Astrocyte (in vitro differentiated cells and primary cell): Measurements from ENCODE around the gene RSPH6A. TPM values are rescaled to one million over a fixed set of nuclear protein-coding genes. Genes with fewer than 3 reads are reported as not detected.

ENCODE experiments used
- DNase-seq: peaks from one replicate; pipeline ENCODE4 v3.0.0-alpha.2; 2010; ENCODE audit warnings: low read depth
- FAIRE-seq: peaks from 2 replicates; lab custom pipeline; 2011; peaks lifted over from hg19 to GRCh38; lab: Jason Lieb, UNC
- H2AFZ ChIP-seq: 2 replicates; pipeline ENCODE4 v1.6.0; 2012; ENCODE audit warnings: low read depth, low read length, inconsistent platforms
- H3K27ac ChIP-seq: 2 replicates; pipeline ENCODE4 v1.5.1; 2011; ENCODE audit warnings: low read depth, low read length, inconsistent platforms
- H3K27me3 ChIP-seq: 2 replicates; pipeline ENCODE4 v1.6.0; 2011; ENCODE audit warnings: low read length, inconsistent platforms; ENCODE audit not compliant: insufficient read depth
- H3K36me3 ChIP-seq: 2 replicates; pipeline ENCODE4 v1.5.1; 2011; ENCODE audit warnings: low read length, inconsistent platforms; ENCODE audit not compliant: insufficient read depth
- H3K4me1 ChIP-seq: 2 replicates; pipeline ENCODE4 v1.5.1; 2011; ENCODE audit warnings: low read length, inconsistent platforms; ENCODE audit not compliant: insufficient read depth
- H3K4me2 ChIP-seq: 2 replicates; pipeline ENCODE4 v1.6.0; 2012; ENCODE audit warnings: low read length, inconsistent platforms
- H3K4me3 ChIP-seq: 2 replicates; pipeline ENCODE4 v1.5.1; 2011; ENCODE audit warnings: low read depth, mild to moderate bottlenecking, low read length, inconsistent platforms; ENCODE audit not compliant: insufficient read depth
- H3K79me2 ChIP-seq: 2 replicates; pipeline ENCODE4 v1.6.0; 2012; ENCODE audit warnings: mild to moderate bottlenecking, low read length, inconsistent platforms; ENCODE audit not compliant: insufficient read depth
- H3K9ac ChIP-seq: 2 replicates; pipeline ENCODE4 v1.6.0; 2012; ENCODE audit warnings: mild to moderate bottlenecking, low read length, inconsistent platforms
- H3K9me3 ChIP-seq: 2 replicates; pipeline ENCODE4 v1.5.1; 2012; ENCODE audit warnings: low read depth, mild to moderate bottlenecking, low read length, inconsistent platforms; ENCODE audit not compliant: insufficient read depth
- H4K20me1 ChIP-seq: 2 replicates; pipeline ENCODE4 v1.6.0; 2012; ENCODE audit warnings: low read length, inconsistent platforms; ENCODE audit not compliant: insufficient read depth
- H3K27ac Mint-ChIP-seq: one replicate; pipeline ENCODE4 v1.8.0; 2021; ENCODE audit warnings: mild to moderate bottlenecking, mixed read lengths; ENCODE audit not compliant: unreplicated experiment
- H3K27me3 Mint-ChIP-seq: one replicate; pipeline ENCODE4 v1.8.0; 2021; ENCODE audit warnings: low read depth, mixed read lengths; ENCODE audit not compliant: unreplicated experiment
- H3K36me3 Mint-ChIP-seq: one replicate; pipeline ENCODE4 v1.8.0; 2021; ENCODE audit warnings: low read depth, mixed read lengths; ENCODE audit not compliant: unreplicated experiment
- H3K4me1 Mint-ChIP-seq: one replicate; pipeline ENCODE4 v1.8.0; 2021; ENCODE audit warnings: low read depth, mixed read lengths; ENCODE audit not compliant: unreplicated experiment
- H3K4me3 Mint-ChIP-seq: one replicate; pipeline ENCODE4 v1.8.0; 2021; ENCODE audit warnings: mild to moderate bottlenecking, moderate library complexity, mixed read lengths; ENCODE audit not compliant: unreplicated experiment
- H3K9me3 Mint-ChIP-seq: one replicate; pipeline ENCODE4 v1.8.0; 2021; ENCODE audit warnings: mild to moderate bottlenecking, mixed read lengths; ENCODE audit not compliant: unreplicated experiment
- EZH2 ChIP-seq: IDR thresholded peaks from 2 replicates; pipeline ENCODE4 v1.6.1; 2012; ENCODE audit warnings: mild to moderate bottlenecking, low read length, inconsistent platforms; ENCODE audit not compliant: insufficient read depth
- total RNA-seq: library from RNA; stranded (reverse); gene quantifications from 2 replicates; pipeline ENCODE4 v1.2.1, GENCODE V29; 2021
- TF ChIP-seq, protein P1 (sequence below): IDR thresholded peaks from 2 replicates; pipeline ENCODE4 v1.5.1; 2011; ENCODE audit warnings: low read depth, mild to moderate bottlenecking, inconsistent platforms, low read length, moderate library complexity; ENCODE audit not compliant: insufficient read depth

Gene RSPH6A
- total RNA-seq, 1 donor from 2014 or later = 0.23 TPM

DNA sequence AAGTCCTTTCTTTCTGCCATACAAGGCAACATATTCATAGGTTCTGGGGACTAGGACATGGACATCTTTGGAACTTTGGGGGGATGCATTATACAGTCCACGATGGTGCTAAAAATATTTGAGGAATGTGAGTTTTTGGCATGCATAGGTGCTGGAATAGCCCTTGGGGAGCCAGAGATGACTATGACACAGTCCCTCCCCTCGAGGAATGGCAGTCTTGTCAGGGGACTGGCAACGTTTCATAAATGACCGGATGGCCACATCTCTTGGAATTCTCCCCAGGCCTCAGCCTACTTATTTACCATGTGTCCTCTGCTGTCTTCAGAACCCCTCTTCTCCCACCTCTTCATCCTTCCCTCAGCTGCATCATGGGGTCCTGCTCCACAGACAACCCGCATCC, 68.2 kb downstream of the RSPH6A start:
- Mint-ChIP-seq H3K27ac (no peak overlapping the region), H3K27me3 (peaks cover 15% of the 10 kb centered on the region), H3K4me3 (no peak overlapping the region), H3K36me3 (no peaks in the 10 kb centered on the region), H3K4me1 (peaks cover 3% of the 10 kb centered on the region), H3K9me3 (no peaks in the 10 kb centered on the region)
- Histone ChIP-seq H3K4me1 (no peaks in the 10 kb centered on the region), H3K27ac (no peak overlapping the region), H3K36me3 (no peaks in the 10 kb centered on the region), H4K20me1 (no peaks in the 10 kb centered on the region), H3K9ac (no peak overlapping the region), H3K27me3 (no peaks in the 10 kb centered on the region), H3K9me3 (no peaks in the 10 kb centered on the region), H3K4me2 (no peak overlapping the region), H2AFZ (no peak overlapping the region), H3K79me2 (no peaks in the 10 kb centered on the region), H3K4me3 (no peak overlapping the region)
- no peak for TF ChIP-seq EZH2
- TF ChIP-seq, protein P1, sequence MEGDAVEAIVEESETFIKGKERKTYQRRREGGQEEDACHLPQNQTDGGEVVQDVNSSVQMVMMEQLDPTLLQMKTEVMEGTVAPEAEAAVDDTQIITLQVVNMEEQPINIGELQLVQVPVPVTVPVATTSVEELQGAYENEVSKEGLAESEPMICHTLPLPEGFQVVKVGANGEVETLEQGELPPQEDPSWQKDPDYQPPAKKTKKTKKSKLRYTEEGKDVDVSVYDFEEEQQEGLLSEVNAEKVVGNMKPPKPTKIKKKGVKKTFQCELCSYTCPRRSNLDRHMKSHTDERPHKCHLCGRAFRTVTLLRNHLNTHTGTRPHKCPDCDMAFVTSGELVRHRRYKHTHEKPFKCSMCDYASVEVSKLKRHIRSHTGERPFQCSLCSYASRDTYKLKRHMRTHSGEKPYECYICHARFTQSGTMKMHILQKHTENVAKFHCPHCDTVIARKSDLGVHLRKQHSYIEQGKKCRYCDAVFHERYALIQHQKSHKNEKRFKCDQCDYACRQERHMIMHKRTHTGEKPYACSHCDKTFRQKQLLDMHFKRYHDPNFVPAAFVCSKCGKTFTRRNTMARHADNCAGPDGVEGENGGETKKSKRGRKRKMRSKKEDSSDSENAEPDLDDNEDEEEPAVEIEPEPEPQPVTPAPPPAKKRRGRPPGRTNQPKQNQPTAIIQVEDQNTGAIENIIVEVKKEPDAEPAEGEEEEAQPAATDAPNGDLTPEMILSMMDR = no peak
- FAIRE-seq = no peak
- DNase-seq = no peak

Other genes with a start within 250 kb of the RSPH6A start
- 12.4 and 12.8 TPM in 2 replicates for gene OPA3, start 230.5 kb downstream of the RSPH6A start, total RNA-seq
- 0.14 and 0.30 TPM in 2 replicates for gene GPR4, start 213.1 kb downstream of the RSPH6A start, total RNA-seq
- 24.6 and 27.8 TPM in 2 replicates for gene EML2, start 175.9 kb downstream of the RSPH6A start, total RNA-seq
- 4.4 and 4.6 TPM in 2 replicates for gene GIPR, start 147.1 kb downstream of the RSPH6A start, total RNA-seq
- gene SNRPD2, start 123.4 kb downstream of the RSPH6A start, total RNA-seq = 416 and 459 TPM in 2 replicates
- 21.8 and 23.4 TPM in 2 replicates for gene QPCTL, start 122.6 kb downstream of the RSPH6A start, total RNA-seq
- gene FBXO46, start 84.4 kb downstream of the RSPH6A start, total RNA-seq = 19.6 and 21.1 TPM in 2 replicates
- gene MEIOSIN, start 81.9 kb downstream of the RSPH6A start, total RNA-seq = not detected in 2 replicates
- 23.5 and 24.8 TPM in 2 replicates for gene SIX5, start 46.1 kb downstream of the RSPH6A start, total RNA-seq
- gene DMPK, start 32.8 kb downstream of the RSPH6A start, total RNA-seq = 55.9 and 75.2 TPM in 2 replicates
- gene DMWD, start 22.5 kb downstream of the RSPH6A start, total RNA-seq = 61.9 and 69.0 TPM in 2 replicates
- 70.0 and 73.5 TPM in 2 replicates for gene SYMPK, start 47.8 kb upstream of the RSPH6A start, total RNA-seq
- 0.58 and 0.59 TPM in 2 replicates for gene FOXA3, start 49.0 kb upstream of the RSPH6A start, total RNA-seq
- 18.8 and 22.9 TPM in 2 replicates for gene IRF2BP1, start 70.8 kb upstream of the RSPH6A start, total RNA-seq
- 11.0 and 11.7 TPM in 2 replicates for gene MYPOP, start 87.3 kb upstream of the RSPH6A start, total RNA-seq
- not detected in 2 replicates for gene NANOS2, start 99.5 kb upstream of the RSPH6A start, total RNA-seq
- gene NOVA2, start 158.6 kb upstream of the RSPH6A start, total RNA-seq = 10.7 and 11.1 TPM in 2 replicates
- gene CCDC61, start 180.2 kb upstream of the RSPH6A start, total RNA-seq = 6.6 and 6.7 TPM in 2 replicates
- gene PGLYRP1, start 207.7 kb upstream of the RSPH6A start, total RNA-seq = not detected in 2 replicates
- gene IGFL4, start 225.7 kb upstream of the RSPH6A start, total RNA-seq = 2.3 and 5.4 TPM in 2 replicates